Measurements from ENCODE around the gene NCBP3. TPM values are rescaled to one million over a fixed set of nuclear protein-coding genes. Genes with fewer than 3 reads are reported as not detected.

NCBP3 gene
- total and polyA plus RNA-seq, 11 donors: 10.4 to 26.4 (median 20.2) TPM

DNA sequence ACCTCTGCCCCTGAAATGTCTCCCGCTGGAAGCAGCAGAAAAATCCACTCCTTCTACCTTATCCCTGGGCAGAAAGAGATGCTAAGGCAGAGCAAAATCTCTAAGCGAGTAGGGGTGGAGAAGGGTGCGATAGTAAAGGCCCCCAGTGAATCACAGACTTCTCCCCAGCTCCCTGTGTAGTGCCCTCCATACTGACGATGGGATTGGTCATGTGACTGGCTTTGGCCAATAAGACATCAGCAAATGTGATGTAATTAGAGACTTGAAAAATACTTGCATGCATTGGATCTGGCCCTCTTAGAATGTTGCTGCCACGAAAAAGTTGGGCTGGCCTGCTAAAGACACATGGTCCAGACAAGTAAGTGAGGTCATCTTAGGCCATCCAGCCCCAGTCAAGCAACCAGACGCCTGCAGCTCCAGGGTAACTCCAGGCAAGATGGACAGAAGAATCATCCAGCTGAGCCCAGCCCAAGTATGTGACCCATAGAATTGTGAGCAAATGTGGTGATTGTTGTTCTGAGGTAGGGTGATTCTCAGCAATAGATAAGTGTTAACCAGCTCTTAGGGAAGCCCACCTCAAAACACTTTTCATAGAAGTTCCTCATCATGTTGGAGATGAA lies 86.3 kb downstream of the NCBP3 start:
- Histone ChIP-seq H3K27ac (no peak overlapping the region), H3K36me3 (no peaks in the 10 kb centered on the region), H3K4me3 (no peak overlapping the region), H3K4me1 (peaks cover 0 to 6% (median 0%) of the 10 kb centered on the region in 12 donors), H3K27me3 (peaks cover 0 to 5% (median 0%) of the 10 kb centered on the region in 9 donors), H3K9me3 (peaks cover 0 to 12% (median 5%) of the 10 kb centered on the region in 12 donors)
- TF ChIP-seq POLR2A (IDR thresholded peaks at IDR 0.05): no peak
- TF ChIP-seq, protein P1, sequence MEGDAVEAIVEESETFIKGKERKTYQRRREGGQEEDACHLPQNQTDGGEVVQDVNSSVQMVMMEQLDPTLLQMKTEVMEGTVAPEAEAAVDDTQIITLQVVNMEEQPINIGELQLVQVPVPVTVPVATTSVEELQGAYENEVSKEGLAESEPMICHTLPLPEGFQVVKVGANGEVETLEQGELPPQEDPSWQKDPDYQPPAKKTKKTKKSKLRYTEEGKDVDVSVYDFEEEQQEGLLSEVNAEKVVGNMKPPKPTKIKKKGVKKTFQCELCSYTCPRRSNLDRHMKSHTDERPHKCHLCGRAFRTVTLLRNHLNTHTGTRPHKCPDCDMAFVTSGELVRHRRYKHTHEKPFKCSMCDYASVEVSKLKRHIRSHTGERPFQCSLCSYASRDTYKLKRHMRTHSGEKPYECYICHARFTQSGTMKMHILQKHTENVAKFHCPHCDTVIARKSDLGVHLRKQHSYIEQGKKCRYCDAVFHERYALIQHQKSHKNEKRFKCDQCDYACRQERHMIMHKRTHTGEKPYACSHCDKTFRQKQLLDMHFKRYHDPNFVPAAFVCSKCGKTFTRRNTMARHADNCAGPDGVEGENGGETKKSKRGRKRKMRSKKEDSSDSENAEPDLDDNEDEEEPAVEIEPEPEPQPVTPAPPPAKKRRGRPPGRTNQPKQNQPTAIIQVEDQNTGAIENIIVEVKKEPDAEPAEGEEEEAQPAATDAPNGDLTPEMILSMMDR (IDR thresholded peaks at IDR 0.05): no peak
- ATAC-seq: no peak
- DNase-seq: no peak
- intact Hi-C loops (cut with DNase I): no loop called here
- WGBS, 4 donors: 83 to 88% (median 84%) methylated on average over 6 of the region's 6 CpGs

DNA sequence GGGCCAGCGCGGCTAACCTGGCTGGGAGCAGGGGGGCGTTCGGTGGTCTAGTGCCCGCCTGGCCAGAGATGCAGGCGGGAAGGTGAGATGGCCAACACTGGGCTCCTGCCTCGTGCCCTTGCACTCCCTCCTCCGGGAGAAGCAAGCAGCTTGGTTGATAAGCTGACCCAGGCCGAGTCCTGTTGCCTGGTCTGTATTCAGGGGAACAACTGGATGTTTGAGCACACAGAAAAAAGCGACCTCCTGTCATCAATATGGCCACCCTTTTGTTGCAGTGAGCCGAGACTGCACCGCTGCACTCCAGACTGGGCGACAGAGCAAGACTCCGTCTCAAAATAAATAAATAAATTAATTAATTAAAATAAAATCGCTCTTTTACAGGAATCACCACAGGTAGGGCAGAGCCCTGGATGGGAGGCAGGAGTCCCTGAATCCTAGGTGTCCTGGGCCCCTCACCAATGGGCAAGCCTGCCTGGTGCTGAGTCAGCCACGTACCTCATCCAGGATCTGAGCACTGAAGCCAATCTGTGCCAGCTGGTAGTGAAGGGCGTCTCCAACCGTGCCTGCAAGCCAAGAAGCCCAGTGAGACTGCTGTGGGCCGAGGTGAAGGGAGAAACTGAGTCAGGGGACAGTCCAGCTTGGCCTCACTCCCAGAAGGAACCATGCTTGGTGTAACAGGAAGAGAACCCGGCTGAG lies 90.6 kb downstream of the NCBP3 start:
- H3K9me3 ChIP-seq: peaks cover 0 to 11% (median 5%) of the 10 kb centered on the region in 12 donors
- TF ChIP-seq POLR2A (IDR thresholded peaks at IDR 0.05): no peak
- TF ChIP-seq, protein P1 (IDR thresholded peaks at IDR 0.05): no peak
- no peaks in the 10 kb centered on the region for H3K36me3 ChIP-seq
- peaks cover 0 to 9% (median 0%) of the 10 kb centered on the region in 9 donors for H3K27me3 ChIP-seq
- peaks cover 0 to 9% (median 0%) of the 10 kb centered on the region in 12 donors for H3K4me1 ChIP-seq
- DNase-seq (no peak), ATAC-seq (no peak)
- H3K4me3 ChIP-seq: peak overlapping the region in 2 of 12 donors; percentile 13 to 17
- WGBS, 4 donors: 53 to 69% (median 57%) methylated on average over 15 to 20 of the region's 20 CpGs
- intact Hi-C loops (cut with DNase I): no loop called here
- no peak overlapping the region for H3K27ac ChIP-seq

DNA sequence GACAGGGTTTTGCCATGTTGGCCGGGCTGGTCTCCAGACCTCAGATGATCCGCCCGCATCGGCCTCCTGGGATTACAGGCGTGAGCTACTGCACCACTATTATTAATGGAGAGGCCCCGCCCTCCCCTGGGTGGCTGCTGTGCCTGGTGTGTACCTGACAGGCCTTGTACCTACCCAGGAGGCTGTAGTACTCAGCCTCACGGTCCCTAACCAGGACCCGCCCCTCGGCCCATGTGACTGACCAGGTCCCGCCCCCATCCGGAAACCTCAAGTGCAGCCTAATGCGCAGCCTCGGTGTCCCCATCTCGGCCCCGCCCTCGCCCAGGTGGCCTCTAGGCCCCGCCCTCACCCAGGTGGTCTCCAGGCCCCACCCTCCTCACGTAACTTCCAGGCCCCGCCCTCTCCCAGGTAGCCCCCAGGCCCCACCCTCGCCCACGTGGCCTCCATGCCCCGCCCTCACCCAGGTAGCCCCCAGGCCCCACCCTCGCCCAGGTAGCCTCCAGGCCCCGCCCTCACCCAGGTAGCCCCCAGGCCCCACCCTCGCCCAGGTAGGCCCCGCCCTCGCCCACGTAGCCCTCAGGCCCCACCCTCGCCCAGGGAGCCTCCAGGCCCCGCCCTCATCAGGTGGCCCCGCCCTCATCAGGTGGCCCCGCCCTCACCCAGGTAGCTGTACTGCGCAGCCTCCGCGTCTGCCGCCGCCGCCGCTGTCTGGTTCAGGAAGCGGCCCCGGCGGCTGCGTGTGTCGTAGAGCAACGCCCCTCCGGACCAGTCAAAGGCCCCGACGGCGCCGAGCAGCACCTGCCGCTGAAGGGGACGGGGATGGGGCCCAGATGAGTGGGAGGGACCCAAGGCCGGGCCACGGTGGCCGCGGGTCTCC lies 91.3 kb downstream of the NCBP3 start:
- Histone ChIP-seq H3K4me3 (peak overlapping the region in 2 of 12 donors; percentile 13 to 17), H3K27me3 (peaks cover 0 to 9% (median 0%) of the 10 kb centered on the region in 9 donors), H3K36me3 (no peaks in the 10 kb centered on the region), H3K27ac (no peak overlapping the region), H3K9me3 (peaks cover 0 to 6% (median under 1%) of the 10 kb centered on the region in 12 donors), H3K4me1 (peaks cover 0 to 9% (median 0%) of the 10 kb centered on the region in 12 donors)
- WGBS, 4 donors: 8 to 15% (median 12%) methylated on average over 21 to 56 of the region's 56 CpGs
- TF ChIP-seq, protein P1 (IDR thresholded peaks at IDR 0.05): no peak
- TF ChIP-seq POLR2A (IDR thresholded peaks at IDR 0.05): no peak
- DNase-seq: peak in 1 of 5 donors; percentile 32
- ATAC-seq: peak in 3 of 4 donors; percentile 39 to 64 (median 51)
- intact Hi-C loops (cut with DNase I): no loop called here
